ENCODE measurements around the gene RAB7B. TPM values are rescaled to one million over a fixed set of nuclear protein-coding genes. Genes with fewer than 3 reads are reported as not detected.

The RAB7B gene
- total RNA-seq, 2 experiments from 2014 or later = not detected

DNA sequence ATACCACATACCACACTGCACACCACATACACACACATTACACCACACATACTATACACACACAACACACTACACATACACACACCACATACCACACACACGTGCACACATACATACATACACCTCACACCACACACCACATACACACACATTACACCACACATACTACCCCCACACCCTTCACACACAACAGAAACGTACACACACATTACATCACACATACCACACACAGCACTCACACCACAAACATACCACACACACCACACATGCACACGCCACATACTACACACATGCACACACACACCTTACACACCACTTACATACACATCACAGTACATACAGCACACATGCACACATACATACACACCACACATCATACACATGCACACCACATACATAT, 28.5 kb downstream of the RAB7B start:
- ChIA-PET POLR2A (no interaction called here), CTCF (no interaction called here)
- H3K4me3 Mint-ChIP-seq = no peak overlapping the region
- no peaks in the 10 kb centered on the region for H3K4me1 Mint-ChIP-seq
- no peak overlapping the region for H3K27ac Mint-ChIP-seq
- H3K9me3 Mint-ChIP-seq = peaks cover 15% of the 10 kb centered on the region
- no peaks in the 10 kb centered on the region for H3K36me3 Mint-ChIP-seq (ENCODE audit: low read depth)
- no peaks in the 10 kb centered on the region for H3K27me3 Mint-ChIP-seq
- no peak for DNase-seq

- H3K27me3 Mint-ChIP-seq = no peaks in the 10 kb centered on the region
- CTCF ChIA-PET = no interaction called here
- no peaks in the 10 kb centered on the region for H3K36me3 Mint-ChIP-seq (ENCODE audit: low read depth)
- no peak overlapping the region for H3K27ac Mint-ChIP-seq
- DNase-seq = no peak
- no peaks in the 10 kb centered on the region for H3K4me1 Mint-ChIP-seq
- no peak overlapping the region for H3K4me3 Mint-ChIP-seq
- H3K9me3 Mint-ChIP-seq = peaks cover 15% of the 10 kb centered on the region
- POLR2A ChIA-PET = no interaction called here
These were observed 29.6 kb downstream of the RAB7B start for GRCh38 chr1:205973377-205974232.

DNA sequence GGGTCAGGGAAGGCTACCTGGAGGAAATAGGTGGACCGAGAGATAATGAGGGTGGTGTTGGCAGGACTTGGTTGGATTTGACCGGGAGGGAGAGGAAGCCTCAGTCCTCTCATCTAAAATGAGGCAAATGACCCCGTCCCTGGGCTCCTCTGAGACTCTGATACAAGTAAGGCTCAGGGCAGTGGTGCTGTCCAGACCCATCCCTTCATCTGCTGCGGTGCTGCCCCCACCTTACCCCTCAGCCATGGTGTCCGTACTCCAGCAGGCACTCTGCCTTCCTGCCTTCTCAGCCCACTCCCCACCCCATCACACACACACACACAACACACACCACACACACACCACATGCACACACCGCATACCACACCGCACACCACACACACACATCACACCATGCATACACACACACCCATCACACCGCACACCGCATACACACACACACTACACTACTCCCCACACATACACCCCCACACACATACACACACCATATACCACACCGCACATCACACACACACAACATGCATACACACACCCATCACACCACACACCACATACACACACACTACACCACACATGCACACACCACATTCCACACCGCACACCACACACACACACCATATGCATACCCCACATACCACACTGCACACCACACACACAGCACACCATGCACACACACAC, 30.6 kb downstream of the RAB7B start:
- Mint-ChIP-seq H3K4me1 (no peaks in the 10 kb centered on the region), H3K27me3 (no peaks in the 10 kb centered on the region), H3K27ac (no peak overlapping the region), H3K4me3 (no peak overlapping the region), H3K9me3 (peaks cover 15% of the 10 kb centered on the region), H3K36me3 (ENCODE audit: low read depth) (no peaks in the 10 kb centered on the region)
- no peak for DNase-seq
- POLR2A ChIA-PET = no interaction called here
- CTCF ChIA-PET = no interaction called here

- Mint-ChIP-seq H3K36me3 (ENCODE audit: low read depth) (no peaks in the 10 kb centered on the region), H3K27me3 (no peaks in the 10 kb centered on the region), H3K4me3 (no peak overlapping the region), H3K27ac (no peak overlapping the region), H3K4me1 (no peaks in the 10 kb centered on the region), H3K9me3 (peaks cover 15% of the 10 kb centered on the region)
- ChIA-PET POLR2A (no interaction called here), CTCF (no interaction called here)
- no peak for DNase-seq
These were observed 31.1 kb downstream of the RAB7B start for GRCh38 chr1:205972081-205972480.

GRCh38 chr1:205971082-205971481, 32.1 kb downstream of the RAB7B start:
- H3K27ac Mint-ChIP-seq = no peak overlapping the region
- no peak overlapping the region for H3K4me3 Mint-ChIP-seq
- DNase-seq = no peak
- H3K27me3 Mint-ChIP-seq = no peaks in the 10 kb centered on the region
- no peaks in the 10 kb centered on the region for H3K36me3 Mint-ChIP-seq (ENCODE audit: low read depth)
- H3K4me1 Mint-ChIP-seq = no peaks in the 10 kb centered on the region
- peaks cover 15% of the 10 kb centered on the region for H3K9me3 Mint-ChIP-seq
- ChIA-PET POLR2A (no interaction called here), CTCF (interaction anchor here (0.9 to 2.6 kb wide), 3 partner anchors 9 to 49 kb away, joined by 3 to 6 read pairs (median 4); no protein-coding TSS in a partner anchor)

GRCh38 chr1:205970486-205970885, 32.7 kb downstream of the RAB7B start:
- CTCF ChIA-PET = interaction anchor here (0.9 to 2.6 kb wide), 3 partner anchors 8 to 49 kb away, joined by 3 to 6 read pairs (median 4); no protein-coding TSS in a partner anchor
- H3K27ac Mint-ChIP-seq = no peak overlapping the region
- H3K27me3 Mint-ChIP-seq = no peaks in the 10 kb centered on the region
- peaks cover 15% of the 10 kb centered on the region for H3K9me3 Mint-ChIP-seq
- no peaks in the 10 kb centered on the region for H3K4me1 Mint-ChIP-seq
- no peak overlapping the region for H3K4me3 Mint-ChIP-seq
- POLR2A ChIA-PET = no interaction called here
- no peaks in the 10 kb centered on the region for H3K36me3 Mint-ChIP-seq (ENCODE audit: low read depth)
- DNase-seq = no peak

DNA sequence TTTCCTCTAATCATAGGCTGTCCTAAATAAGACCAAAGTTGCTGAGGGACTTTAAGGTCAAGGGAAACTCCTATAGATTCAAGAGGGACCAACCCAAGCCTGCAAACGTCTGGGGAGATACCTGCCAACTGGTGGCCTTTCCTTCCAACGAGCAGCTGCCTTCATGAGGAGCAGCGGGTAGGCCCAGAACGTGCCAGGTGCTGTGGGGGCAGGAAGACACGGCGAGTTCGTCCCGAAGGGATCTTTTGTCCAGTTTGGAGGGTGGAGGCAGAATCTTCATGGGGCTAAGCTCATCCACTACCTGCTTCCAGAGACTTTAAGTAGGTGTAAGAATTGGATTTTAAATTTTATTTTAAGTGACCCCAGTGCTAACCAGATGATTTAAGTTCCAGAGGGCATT, 34.0 kb downstream of the RAB7B start:
- no peak for DNase-seq
- Mint-ChIP-seq H3K27ac (no peak overlapping the region), H3K9me3 (peaks cover 6% of the 10 kb centered on the region), H3K36me3 (ENCODE audit: low read depth) (no peaks in the 10 kb centered on the region), H3K4me3 (no peak overlapping the region), H3K4me1 (no peaks in the 10 kb centered on the region), H3K27me3 (no peaks in the 10 kb centered on the region)
- ChIA-PET POLR2A (no interaction called here), CTCF (interaction anchor here (2.5 to 2.6 kb wide), 2 partner anchors 9 kb away, joined by 6 to 15 read pairs; no protein-coding TSS in a partner anchor)

DNA sequence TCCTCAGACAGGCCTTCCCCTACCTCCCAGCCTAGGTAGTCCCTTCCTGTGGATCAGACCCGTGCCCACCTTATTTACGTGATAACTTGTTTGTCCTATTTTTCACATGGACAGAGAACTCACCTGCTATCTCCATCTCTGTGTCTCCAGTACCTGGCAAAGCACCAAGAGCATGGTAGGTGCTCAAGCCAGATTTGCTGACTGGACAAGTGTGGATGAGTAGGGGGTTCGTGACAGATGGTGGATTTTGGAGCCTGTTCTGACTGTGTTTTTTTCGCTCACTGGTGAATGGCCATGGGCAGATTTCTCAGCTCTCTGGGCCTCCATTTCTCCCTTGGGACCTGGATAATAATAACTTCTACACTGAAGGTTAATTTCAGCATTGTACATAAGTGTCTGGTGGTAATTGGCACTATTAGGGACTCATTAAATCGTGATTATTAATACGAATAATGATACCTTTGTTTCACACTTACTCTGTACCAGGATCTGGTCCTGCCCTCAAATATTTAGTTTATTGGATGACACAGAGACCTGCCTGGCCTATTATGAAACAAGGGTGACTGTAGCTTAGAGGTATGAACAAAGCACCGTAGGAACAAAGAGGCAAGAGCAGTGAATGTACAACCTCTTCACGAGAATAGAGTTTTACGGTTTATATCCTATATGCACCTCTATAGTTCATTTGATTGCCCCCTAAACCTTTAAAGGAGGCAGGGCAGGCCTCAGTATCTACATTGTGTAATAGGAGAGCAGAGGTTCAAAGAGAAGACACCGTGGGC, 35.5 kb downstream of the RAB7B start:
- POLR2A ChIA-PET = no interaction called here
- Mint-ChIP-seq H3K27ac (no peak overlapping the region), H3K4me3 (no peak overlapping the region), H3K4me1 (no peaks in the 10 kb centered on the region), H3K36me3 (ENCODE audit: low read depth) (no peaks in the 10 kb centered on the region), H3K9me3 (no peaks in the 10 kb centered on the region), H3K27me3 (no peaks in the 10 kb centered on the region)
- CTCF ChIA-PET = interaction anchor here (0.5 to 2.5 kb wide), 4 partner anchors 10 to 780 kb away, joined by 3 to 15 read pairs (median 4); no protein-coding TSS in a partner anchor
- no peak for DNase-seq

- H3K36me3 Mint-ChIP-seq (ENCODE audit: low read depth) = no peaks in the 10 kb centered on the region
- POLR2A ChIA-PET = no interaction called here
- H3K4me1 Mint-ChIP-seq = peaks cover 2% of the 10 kb centered on the region
- H3K27me3 Mint-ChIP-seq = no peaks in the 10 kb centered on the region
- H3K4me3 Mint-ChIP-seq = no peak overlapping the region
- H3K9me3 Mint-ChIP-seq = no peaks in the 10 kb centered on the region
- CTCF ChIA-PET = interaction anchor here (0.9 to 2.3 kb wide), 4 partner anchors 12 to 374 kb away, joined by 3 to 13 read pairs (median 4); no protein-coding TSS in a partner anchor
- no peak for DNase-seq
- H3K27ac Mint-ChIP-seq = no peak overlapping the region
These were observed 37.9 kb downstream of the RAB7B start for GRCh38 chr1:205965036-205965884.

GRCh38 chr1:205963352-205964155, 39.6 kb downstream of the RAB7B start:
- Mint-ChIP-seq H3K36me3 (ENCODE audit: low read depth) (no peaks in the 10 kb centered on the region), H3K9me3 (no peaks in the 10 kb centered on the region), H3K27me3 (peaks cover 3% of the 10 kb centered on the region), H3K4me3 (no peak overlapping the region), H3K4me1 (peaks cover 2% of the 10 kb centered on the region), H3K27ac (no peak overlapping the region)
- CTCF ChIA-PET = interaction anchor here (2.3 kb wide), 1 partner anchor 14 kb away, joined by 13 read pairs; no protein-coding TSS in a partner anchor
- DNase-seq = no peak
- POLR2A ChIA-PET = no interaction called here

GRCh38 chr1:205962821-205963221, 40.4 kb downstream of the RAB7B start:
- no peak for DNase-seq
- H3K27ac Mint-ChIP-seq = no peak overlapping the region
- H3K27me3 Mint-ChIP-seq = peaks cover 3% of the 10 kb centered on the region
- no peaks in the 10 kb centered on the region for H3K9me3 Mint-ChIP-seq
- ChIA-PET CTCF (interaction anchor here (0.6 to 1.3 kb wide), 2 partner anchors 8 to 180 kb away, joined by 4 read pairs; no protein-coding TSS in a partner anchor), POLR2A (no interaction called here)
- no peak overlapping the region for H3K4me3 Mint-ChIP-seq
- H3K4me1 Mint-ChIP-seq = peaks cover 2% of the 10 kb centered on the region
- H3K36me3 Mint-ChIP-seq (ENCODE audit: low read depth) = no peaks in the 10 kb centered on the region
